Caco-2 (cell line): ENCODE results near the gene ECHS1. TPM values are rescaled to one million over a fixed set of nuclear protein-coding genes. Genes with fewer than 3 reads are reported as not detected.
"Not testable (repeated sequence)": the region's sequence is repeated elsewhere in the genome, so short reads cannot be mapped to it uniquely, and the experiment has no call there.

Experiments used
- BruUV-seq: library from RNA; stranded (reverse); fragments of 400-500 nt; replicated peaks from 2 replicates; lab custom pipeline; 2021; lab: Mats Ljungman, UMichigan
- CTCF ChIA-PET: fragments of 300-600 bp; sonication (Branson Sonifier 250); formaldehyde crosslinking; loops from one replicate; lab custom pipeline; 2022; ENCODE audit warnings: antibody characterized with exemption; lab: Charles Lee
- POLR2A ChIA-PET: fragments of 300-600 bp; sonication (Branson Sonifier 250); formaldehyde crosslinking; loops from one replicate; lab custom pipeline; 2022; ENCODE audit warnings: antibody characterized with exemption; lab: Charles Lee
- DNase-seq, 2 experiments: peaks; one replicate each; pipeline versions ENCODE4 v3.0.0 to v3.0.0-alpha.2; 2020 to 2022
- H3K27me3 ChIP-seq: replicated peaks from 2 replicates; pipeline ENCODE4 v1.6.0; 2011; ENCODE audit warnings: low read length; ENCODE audit not compliant: control insufficient read depth, insufficient read depth
- H3K36me3 ChIP-seq: 2 replicates; pipeline ENCODE4 v1.5.1; 2011; ENCODE audit warnings: low read length; ENCODE audit not compliant: control insufficient read depth, insufficient read depth
- H3K4me1 ChIP-seq: fragments of 250-450 bp; sonication (Bioruptor Pico); 2 replicates; pipeline ENCODE4 v1.5.1; 2020; ENCODE audit warnings: mild to moderate bottlenecking
- H3K4me3 ChIP-seq: 2 replicates; pipeline ENCODE4 v1.5.1; 2011; ENCODE audit warnings: low read depth, mild to moderate bottlenecking, control low read depth, low read length
- H3K9me3 ChIP-seq: fragments of 250-450 bp; sonication (Bioruptor Pico); 2 replicates; pipeline ENCODE4 v1.5.1; 2020; ENCODE audit warnings: mild to moderate bottlenecking, moderate library complexity
- H3K27ac Mint-ChIP-seq: one replicate; pipeline ENCODE4 v1.8.0; 2022; ENCODE audit warnings: mixed read lengths; ENCODE audit not compliant: unreplicated experiment
- H3K27me3 Mint-ChIP-seq: one replicate; pipeline ENCODE4 v1.8.0; 2022; ENCODE audit warnings: mixed read lengths; ENCODE audit not compliant: insufficient read depth, unreplicated experiment
- H3K36me3 Mint-ChIP-seq: one replicate; pipeline ENCODE4 v1.8.0; 2022; ENCODE audit warnings: mild to moderate bottlenecking, mixed read lengths; ENCODE audit not compliant: insufficient read depth, unreplicated experiment
- H3K4me1 Mint-ChIP-seq: one replicate; pipeline ENCODE4 v1.8.0; 2022; ENCODE audit warnings: low read depth, mixed read lengths; ENCODE audit not compliant: unreplicated experiment
- H3K4me3 Mint-ChIP-seq: one replicate; pipeline ENCODE4 v1.8.0; 2022; ENCODE audit warnings: mild to moderate bottlenecking, moderate library complexity, mixed read lengths; ENCODE audit not compliant: unreplicated experiment
- H3K9me3 Mint-ChIP-seq: one replicate; pipeline ENCODE4 v1.8.0; 2022; ENCODE audit warnings: mixed read lengths; ENCODE audit not compliant: unreplicated experiment
- CTCF ChIP-seq, 2 experiments: fragments of 200-600 bp in 1 of 2; IDR thresholded peaks; 1 replicate in 1 of 2; 2 replicates in 1 of 2; pipeline versions ENCODE4 v1.5.1 to v1.8.0; 2011 to 2022; ENCODE audit warnings: antibody characterized with exemption in 1 of 2, control low read depth in 1 of 2, inconsistent platforms in 1 of 2, low read depth in 1 of 2, low read length in 1 of 2, mild to moderate bottlenecking in 1 of 2, moderate library complexity in 1 of 2; ENCODE audit not compliant: insufficient read depth in 1 of 2, severe bottlenecking in 1 of 2, unreplicated experiment in 1 of 2
- intact Hi-C: fragments of 100-400 bp; cut with micrococcal nuclease; formaldehyde crosslinking; loops from one replicate; pipeline ENCODE4 v1.10.0; 2022; ENCODE audit not compliant: unreplicated experiment
- total RNA-seq: library from RNA; stranded (reverse); gene quantifications from 2 replicates; pipeline ENCODE4 v1.2.3, GENCODE V29; 2022

ECHS1 gene
- total RNA-seq, 1 experiment from 2014 or later: 247 TPM

- POLR2A ChIA-PET: no interaction called here
- H3K36me3 ChIP-seq: peaks cover 1% of the 10 kb centered on the region
Observed at GRCh38 chr10:133419211-133419950, 46.2 kb upstream of the ECHS1 start.

GRCh38 chr10:133418289-133418993 lies 45.3 kb upstream of the ECHS1 start:
- DNase-seq: no peak
- Histone ChIP-seq H3K9me3 (no peaks in the 10 kb centered on the region), H3K36me3 (peaks cover 1% of the 10 kb centered on the region), H3K4me1 (peaks cover 5% of the 10 kb centered on the region; the same call in 1 of the 2 replicates), H3K27me3 (no peaks in the 10 kb centered on the region), H3K4me3 (no peak overlapping the region)
- H3K36me3 Mint-ChIP-seq: peaks cover 80% of the 10 kb centered on the region
- no peaks in the 10 kb centered on the region for H3K27me3 Mint-ChIP-seq
- ChIA-PET CTCF (no interaction called here), POLR2A (no interaction called here)
- H3K9me3 Mint-ChIP-seq: peaks cover 5% of the 10 kb centered on the region
- no peak for TF ChIP-seq CTCF (IDR thresholded peaks at IDR 0.05; ENCODE audit: insufficient read depth in 1 of 2, low read depth in 1 of 2, low read length in 1 of 2, severe bottlenecking in 1 of 2, unreplicated experiment in 1 of 2)
- no peak overlapping the region for H3K27ac Mint-ChIP-seq
- no TSS peak for BruUV-seq
- intact Hi-C loops: no loop called here
- H3K4me1 Mint-ChIP-seq: no peaks in the 10 kb centered on the region
- no peak overlapping the region for H3K4me3 Mint-ChIP-seq

More at GRCh38 chr10:133419211-133419950, 46.2 kb upstream of the ECHS1 start:
- Mint-ChIP-seq H3K36me3 (peaks cover 76% of the 10 kb centered on the region), H3K9me3 (no peaks in the 10 kb centered on the region), H3K4me1 (no peaks in the 10 kb centered on the region), H3K27ac (peak overlapping the region; percentile 20), H3K27me3 (no peaks in the 10 kb centered on the region), H3K4me3 (no peak overlapping the region)
- no peak for DNase-seq
- BruUV-seq: no TSS peak
- Histone ChIP-seq H3K4me3 (no peak overlapping the region), H3K9me3 (no peaks in the 10 kb centered on the region), H3K4me1 (peaks cover 5% of the 10 kb centered on the region; the same call in 1 of the 2 replicates), H3K27me3 (no peaks in the 10 kb centered on the region)
- intact Hi-C loops: no loop called here
- CTCF ChIA-PET: interaction anchor here (0.5 to 1.2 kb wide), 4 partner anchors 10 to 153 kb away, joined by 3 to 7 read pairs (median 4); no protein-coding TSS in a partner anchor
- no peak for TF ChIP-seq CTCF (IDR thresholded peaks at IDR 0.05; ENCODE audit: insufficient read depth in 1 of 2, low read depth in 1 of 2, low read length in 1 of 2, severe bottlenecking in 1 of 2, unreplicated experiment in 1 of 2)

GRCh38 chr10:133415752-133416151 lies 42.6 kb upstream of the ECHS1 start:
- H3K4me3 Mint-ChIP-seq: no peak overlapping the region
- Histone ChIP-seq H3K36me3 (peaks cover 1% of the 10 kb centered on the region), H3K4me3 (no peak overlapping the region), H3K9me3 (peaks cover 16% of the 10 kb centered on the region), H3K27me3 (no peaks in the 10 kb centered on the region), H3K4me1 (no peaks in the 10 kb centered on the region)
- H3K9me3 Mint-ChIP-seq: peaks cover 30% of the 10 kb centered on the region
- intact Hi-C loops: no loop called here
- DNase-seq: no peak
- H3K27ac Mint-ChIP-seq: no peak overlapping the region
- peaks cover 80% of the 10 kb centered on the region for H3K36me3 Mint-ChIP-seq
- ChIA-PET POLR2A (no interaction called here), CTCF (no interaction called here)
- TF ChIP-seq CTCF (IDR thresholded peaks at IDR 0.05; ENCODE audit: insufficient read depth in 1 of 2, low read depth in 1 of 2, low read length in 1 of 2, severe bottlenecking in 1 of 2, unreplicated experiment in 1 of 2): no peak
- no peaks in the 10 kb centered on the region for H3K27me3 Mint-ChIP-seq
- H3K4me1 Mint-ChIP-seq: no peaks in the 10 kb centered on the region
- BruUV-seq: no TSS peak

- intact Hi-C loops, H3K27ac Mint-ChIP-seq, H3K4me3 ChIP-seq, CTCF ChIA-PET, H3K27me3 Mint-ChIP-seq, H3K27me3 ChIP-seq, DNase-seq, H3K4me3 Mint-ChIP-seq, H3K4me1 Mint-ChIP-seq, BruUV-seq, H3K36me3 ChIP-seq, POLR2A ChIA-PET, H3K4me1 ChIP-seq: not testable (repeated sequence)
- peaks cover 20% of the 10 kb centered on the region for H3K9me3 ChIP-seq
- peaks cover 81% of the 10 kb centered on the region for H3K36me3 Mint-ChIP-seq
- peaks cover 44% of the 10 kb centered on the region for H3K9me3 Mint-ChIP-seq
Observed at GRCh38 chr10:133414401-133414800, 41.2 kb upstream of the ECHS1 start.
